NCI-H526 treated with DMSO at 0.1 percent for 48 hours (cell line): Measurements from ENCODE around the gene OR6T1.
A peak's percentile ranks its signal among the peaks of the same experiment; 100 is the strongest.

Source experiments
- DNase-seq: peaks from one replicate; lab custom pipeline; 2025; lab: John Stamatoyannopoulos, UW

The OR6T1 gene, protein sequence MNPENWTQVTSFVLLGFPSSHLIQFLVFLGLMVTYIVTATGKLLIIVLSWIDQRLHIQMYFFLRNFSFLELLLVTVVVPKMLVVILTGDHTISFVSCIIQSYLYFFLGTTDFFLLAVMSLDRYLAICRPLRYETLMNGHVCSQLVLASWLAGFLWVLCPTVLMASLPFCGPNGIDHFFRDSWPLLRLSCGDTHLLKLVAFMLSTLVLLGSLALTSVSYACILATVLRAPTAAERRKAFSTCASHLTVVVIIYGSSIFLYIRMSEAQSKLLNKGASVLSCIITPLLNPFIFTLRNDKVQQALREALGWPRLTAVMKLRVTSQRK

DNA sequence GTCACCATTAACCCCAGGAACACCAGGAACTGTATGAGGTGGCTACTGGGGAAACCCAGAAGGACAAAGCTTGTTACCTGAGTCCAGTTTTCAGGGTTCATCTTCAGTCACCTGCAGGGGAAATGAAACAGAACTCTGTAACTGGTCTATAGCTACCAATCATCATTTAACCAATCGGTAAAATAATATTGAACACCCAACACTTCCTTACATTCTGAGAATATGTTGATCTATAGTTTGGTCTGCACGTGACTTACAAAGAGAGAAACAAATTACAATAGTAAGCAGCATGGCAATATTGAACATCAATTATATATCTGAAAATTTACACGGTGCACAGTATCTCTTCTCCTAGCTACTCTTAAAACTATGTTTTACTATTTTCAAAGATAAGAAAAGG, at the start of gene OR6T1:
Gene OR6T1 (minus strand): TSS at position 101 of the 400 bp plus-strand sequence. CDS start 0 bp downstream, at position 101.
- DNase-seq = no peak

DNA sequence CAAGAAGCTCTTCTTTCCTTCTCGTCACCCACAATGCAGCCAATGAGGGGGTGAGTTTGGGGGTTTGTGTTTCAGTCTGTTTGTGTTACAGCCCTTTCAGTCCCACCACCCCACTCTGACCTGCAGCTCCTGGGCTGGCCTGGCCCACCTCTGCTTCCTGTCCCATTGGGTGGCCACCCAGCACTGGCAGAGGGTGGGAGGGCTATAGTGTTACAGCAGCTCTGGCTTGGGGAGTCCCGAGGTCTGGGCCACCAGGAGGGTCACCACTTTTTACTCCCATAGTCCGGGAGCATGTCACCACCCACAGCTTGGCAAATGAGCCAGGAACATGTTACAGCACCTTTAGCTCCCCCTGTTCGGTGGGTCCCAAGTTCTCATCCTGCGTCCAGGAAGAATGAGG, 35.7 kb upstream of the OR6T1 start:
- DNase-seq = no peak

DNA sequence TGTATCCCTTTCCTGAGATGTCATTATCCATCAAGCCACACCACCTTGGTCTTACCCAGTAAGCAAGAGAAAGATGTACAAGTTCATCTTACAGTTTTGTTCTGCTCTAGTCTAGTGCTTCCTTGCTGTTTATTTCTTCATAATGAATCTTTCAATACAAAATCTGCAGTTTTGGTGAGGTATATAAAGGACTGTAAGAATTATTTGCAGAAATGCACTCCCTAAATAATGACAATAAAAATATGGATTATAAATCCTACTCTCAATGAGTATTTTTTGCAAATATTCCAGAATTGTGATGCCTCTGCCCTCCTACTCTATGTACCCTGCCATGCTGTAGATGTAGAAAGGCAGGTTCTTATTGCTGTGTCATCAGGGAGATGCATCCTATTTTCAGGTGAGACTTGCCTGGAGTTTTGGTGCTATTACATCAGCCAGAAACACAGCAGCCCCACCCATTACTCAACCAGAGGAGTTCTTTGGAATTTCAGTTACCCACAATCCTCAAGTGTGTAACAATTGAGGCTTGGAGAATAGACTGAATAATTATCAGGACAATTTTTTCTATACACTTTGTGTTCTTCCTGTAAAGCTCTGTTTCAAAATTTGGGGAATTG, 34.2 kb upstream of the OR6T1 start, which contains the start of gene OR10S1:
Gene OR10S1 (minus strand): TSS at position 51 of the 617 bp plus-strand sequence. CDS start 117 bp downstream, outside the sequence.
- DNase-seq = no peak

DNA sequence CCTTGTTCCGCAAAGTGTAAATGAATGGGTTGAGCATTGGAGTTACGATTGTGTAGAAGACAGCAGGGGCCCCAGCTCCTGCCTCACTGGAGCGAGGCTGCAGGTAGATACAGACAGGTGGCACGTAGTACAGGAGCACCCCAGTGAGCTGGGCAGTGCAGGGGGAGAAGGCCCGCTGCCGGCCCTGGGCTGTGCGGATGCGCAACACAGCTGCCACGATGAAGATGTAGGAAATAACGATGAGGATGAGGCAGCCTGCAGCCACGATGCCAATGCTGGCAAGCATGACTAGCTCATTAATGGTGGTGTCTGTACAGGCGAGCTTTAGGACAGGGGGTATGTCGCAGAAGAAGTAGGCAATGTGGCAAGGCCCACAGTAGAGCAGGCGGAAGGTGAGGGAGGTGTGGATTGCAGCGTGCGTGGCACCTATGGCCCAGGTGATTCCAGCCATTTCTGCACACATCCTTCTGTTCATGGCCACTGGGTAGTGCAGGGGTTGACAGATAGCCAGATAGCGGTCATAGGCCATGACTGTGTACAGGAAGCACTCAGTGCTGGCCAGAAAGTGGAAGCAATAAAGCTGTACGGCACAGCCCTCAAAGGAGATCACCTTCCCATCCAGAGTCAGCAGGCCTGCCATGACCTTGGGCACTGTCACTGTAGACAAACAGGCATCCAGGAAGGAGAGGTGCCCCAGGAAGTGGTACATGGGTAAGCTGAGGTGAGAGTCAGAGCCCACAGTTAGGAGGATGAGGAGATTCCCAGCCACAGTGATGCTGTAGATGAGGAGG, 33.3 kb upstream of the OR6T1 start:
- DNase-seq = no peak

DNA sequence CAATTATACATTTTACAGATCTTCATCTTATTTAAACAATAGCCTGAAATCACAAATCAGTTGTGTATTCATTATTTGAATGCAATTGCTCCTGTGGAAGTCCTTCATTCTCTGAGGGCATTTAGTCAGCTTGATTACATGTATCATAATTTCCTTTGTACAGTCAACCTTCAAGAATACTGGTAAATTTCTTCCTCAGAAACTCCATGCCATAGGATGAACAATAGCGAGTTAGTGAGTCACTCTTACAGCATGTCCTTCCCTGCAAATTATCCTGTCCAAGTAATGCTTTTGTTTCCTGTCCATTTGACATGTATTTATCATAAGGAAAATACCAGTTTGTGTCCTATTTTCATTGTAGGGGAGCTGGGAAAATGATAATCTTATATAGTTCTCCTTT, 30.2 kb upstream of the OR6T1 start:
- DNase-seq = no peak

DNA sequence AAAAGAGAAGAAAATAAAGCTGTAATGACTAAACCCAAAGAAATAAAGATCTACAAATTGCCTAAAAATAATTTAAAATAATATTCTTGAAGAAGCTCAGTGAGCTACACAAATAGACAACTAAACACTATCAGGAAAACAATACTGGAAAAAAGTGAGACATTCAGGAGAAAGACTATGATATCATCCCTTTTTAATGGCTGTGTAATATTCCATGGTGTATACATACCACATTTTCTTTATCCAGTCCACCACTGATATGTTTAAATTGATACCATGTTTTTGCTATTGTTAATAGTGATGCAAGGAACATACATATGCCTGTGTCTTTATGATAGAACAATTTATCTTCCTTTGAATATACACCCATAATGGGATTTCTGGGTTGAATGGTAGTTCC, 13.1 kb upstream of the OR6T1 start:
- no peak for DNase-seq

DNA sequence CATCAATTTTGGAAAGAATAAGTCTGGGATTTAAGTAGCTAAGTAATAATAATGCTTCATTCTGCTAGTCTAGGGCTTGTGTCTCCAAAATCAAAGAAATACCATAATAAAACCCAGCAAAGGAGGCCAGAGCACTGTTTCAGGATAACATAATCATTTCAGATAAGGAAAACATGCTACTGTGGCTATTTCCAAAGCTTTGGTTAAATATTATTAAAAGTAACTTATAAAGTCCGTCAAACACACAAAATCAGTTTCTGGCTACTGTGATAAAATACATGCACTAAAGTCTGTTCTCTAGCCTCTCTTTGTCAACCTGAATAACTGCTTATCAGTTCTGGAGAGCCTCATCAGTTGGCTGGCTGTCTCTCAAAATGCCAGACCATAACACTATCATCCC, 1.5 kb upstream of the OR6T1 start:
- DNase-seq = no peak

DNA sequence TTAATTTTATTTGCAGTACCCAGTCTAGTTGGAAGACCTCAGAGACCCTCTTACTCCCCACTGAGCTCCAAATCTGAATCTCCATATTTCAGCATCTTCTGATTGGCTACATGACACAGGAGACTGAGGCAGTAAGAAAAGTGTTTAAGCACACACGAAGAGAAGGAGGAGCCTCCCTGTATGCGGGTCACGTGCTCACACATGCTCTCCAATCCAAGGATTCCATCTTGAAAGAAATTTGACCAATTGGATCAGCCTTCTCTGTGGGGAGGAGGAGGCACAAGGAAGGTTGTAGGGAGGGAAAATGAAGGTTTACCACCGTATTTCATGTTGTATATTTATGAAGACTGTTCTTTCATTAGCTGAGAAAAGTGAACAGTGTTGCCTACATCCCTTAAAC, 1.2 kb downstream of the OR6T1 start:
- no peak for DNase-seq

DNA sequence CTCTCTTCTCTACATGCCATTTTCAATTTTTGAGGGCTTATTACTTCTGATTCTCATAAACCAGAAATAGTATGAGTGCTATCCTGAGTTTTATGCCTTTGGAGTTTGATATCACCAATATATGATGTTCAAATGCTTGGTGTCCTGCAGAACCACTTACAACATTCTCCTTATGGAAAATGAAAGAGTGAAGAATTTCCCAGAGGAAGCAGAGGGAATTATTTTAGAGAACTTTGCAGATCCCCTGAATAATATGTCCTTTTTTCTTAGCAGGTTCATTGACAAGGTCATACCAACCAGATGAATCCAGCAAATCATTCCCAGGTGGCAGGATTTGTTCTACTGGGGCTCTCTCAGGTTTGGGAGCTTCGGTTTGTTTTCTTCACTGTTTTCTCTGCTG, 4.3 kb downstream of the OR6T1 start, which contains the start of gene OR4D5:
Gene OR4D5 (plus strand): TSS at position 301 of the 400 bp plus-strand sequence. CDS start 0 bp downstream, at position 301.
- no peak for DNase-seq

DNA sequence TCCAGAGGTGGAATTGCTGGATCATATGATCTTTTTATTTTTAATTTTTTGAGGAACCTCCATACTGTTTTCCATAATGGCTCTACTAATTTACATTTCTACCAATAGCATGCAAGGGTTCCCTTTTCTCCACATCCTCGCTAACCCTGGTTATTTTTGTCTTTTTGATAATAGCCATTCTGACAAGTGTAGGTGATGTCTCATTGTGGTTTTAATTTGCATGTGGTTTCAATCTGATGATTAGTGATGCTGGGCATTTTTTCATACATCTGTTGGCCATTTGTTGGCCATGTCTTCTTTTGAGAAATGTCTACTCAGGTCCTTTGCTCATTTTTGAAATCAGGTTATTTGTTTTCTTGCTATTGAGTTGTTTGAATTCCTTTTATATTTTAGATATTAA, 19.6 kb downstream of the OR6T1 start:
- peak; percentile 71 for DNase-seq

DNA sequence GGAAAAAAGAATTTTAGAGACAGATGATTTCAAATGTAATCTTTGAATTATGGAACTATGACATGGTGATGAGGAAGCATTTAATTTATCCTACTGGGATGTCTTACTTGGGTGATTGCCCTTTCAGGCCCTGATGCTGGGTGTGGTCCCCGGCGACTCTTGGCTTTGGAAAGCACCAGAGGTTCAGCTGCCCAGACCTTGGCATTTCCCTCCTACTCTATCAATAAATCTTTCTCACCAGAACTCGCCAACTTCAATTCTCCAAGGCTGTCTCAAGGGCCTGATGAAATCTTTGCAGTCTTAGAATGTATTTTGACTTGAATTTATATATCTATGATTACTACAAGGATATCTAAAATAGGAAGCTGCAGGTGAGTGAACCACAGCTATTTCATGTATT, 22.7 kb downstream of the OR6T1 start:
- DNase-seq = no peak

DNA sequence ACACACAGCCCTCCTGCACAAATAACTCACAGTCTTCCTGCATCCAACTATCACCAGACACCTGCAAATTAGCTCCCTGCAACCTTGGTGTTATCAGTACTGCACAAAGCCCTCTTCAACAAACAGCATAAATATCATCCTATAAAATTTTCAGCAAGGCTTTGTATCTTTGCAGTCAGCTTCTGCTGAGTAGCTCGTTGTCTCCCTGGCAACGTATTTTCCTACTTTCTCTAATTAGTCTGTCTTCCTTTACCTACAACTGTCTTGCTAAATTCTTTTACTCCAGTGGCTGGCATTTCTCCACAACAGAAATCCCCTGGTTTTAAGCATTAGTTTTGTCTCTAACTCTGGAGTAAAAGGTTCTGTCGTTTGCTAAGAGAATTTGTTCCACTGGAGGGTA, 37.8 kb downstream of the OR6T1 start:
- peak; percentile 44 for DNase-seq

DNA sequence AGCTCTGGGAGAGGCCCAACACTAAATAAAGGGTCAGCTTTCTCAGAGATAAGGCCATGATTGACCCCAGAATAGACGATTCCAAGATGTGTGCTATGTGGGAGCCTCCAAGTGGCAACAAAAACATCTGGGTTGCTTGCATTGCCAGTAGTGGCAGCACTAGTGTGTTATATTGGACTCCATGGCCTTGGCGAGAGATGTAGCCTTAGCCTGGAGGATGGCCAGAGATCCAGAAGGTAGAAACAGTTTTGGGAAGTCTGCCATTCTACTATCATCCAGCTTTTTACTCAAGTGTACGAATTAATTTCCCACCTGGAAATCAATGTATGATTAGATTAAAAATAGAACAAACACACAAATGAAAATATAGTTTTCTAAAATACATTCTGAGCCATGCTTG, 38.7 kb downstream of the OR6T1 start:
- no peak for DNase-seq

DNA sequence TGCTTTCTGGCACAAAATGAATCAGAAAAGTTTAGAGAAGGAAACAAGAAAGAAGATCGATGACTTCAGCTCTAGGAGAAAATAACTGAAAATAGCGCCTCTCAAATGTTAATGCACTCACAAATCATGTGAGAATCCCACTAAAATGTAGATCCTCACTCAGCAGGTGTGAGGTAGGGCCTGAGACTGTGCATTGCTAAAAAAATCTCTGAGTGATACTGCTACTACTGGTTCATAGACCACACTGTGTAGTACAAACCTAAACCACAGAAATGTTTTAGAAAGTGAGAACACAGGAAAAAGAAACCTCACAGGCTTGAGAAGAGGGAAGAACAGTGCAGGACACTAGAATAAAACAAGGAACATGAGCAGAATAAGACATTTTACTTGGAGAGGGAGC, 39.7 kb downstream of the OR6T1 start:
- no peak for DNase-seq

DNA sequence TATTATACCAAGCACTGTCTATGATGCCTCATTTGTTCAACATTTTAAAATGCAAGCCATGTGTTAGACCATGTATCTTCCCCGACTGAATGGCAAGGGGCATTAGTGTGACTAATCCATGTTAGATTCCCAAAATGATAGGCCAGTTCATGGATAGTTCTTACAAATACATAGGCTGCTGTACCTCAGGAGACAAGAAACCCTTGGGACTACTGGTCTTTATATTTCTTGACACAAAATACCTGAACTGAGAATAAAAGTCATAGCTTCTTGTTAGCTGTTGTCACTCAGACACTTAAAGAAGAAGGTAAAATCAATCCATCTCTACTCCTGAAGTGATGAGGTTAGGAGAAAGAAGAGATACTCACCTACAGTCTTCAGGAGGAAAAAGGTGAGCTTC, 41.8 kb downstream of the OR6T1 start, which contains the start of gene OR8D4:
Gene OR8D4 (plus strand): TSS at position 301 of the 400 bp plus-strand sequence. CDS start 4,265 bp downstream, outside the sequence.
- DNase-seq = no peak

DNA sequence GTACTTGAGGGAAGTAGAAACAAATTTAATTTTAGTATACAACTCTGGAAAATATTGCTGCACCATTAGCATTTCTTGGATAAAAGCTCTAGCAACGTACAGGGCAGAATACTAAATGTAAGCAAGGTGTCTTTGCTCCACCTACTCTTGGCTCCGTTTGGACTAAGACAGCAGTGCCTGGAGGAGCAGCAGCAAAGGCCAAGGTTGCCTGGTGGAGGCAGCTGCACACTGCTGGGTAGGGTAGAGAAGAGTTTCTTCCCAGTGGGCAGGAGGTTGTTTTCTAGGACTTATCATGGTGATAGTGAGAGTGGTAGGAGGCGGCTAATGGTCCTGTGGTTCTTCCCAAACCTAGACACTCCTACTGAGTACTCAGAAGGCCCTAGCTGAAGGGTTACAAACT, 43.8 kb downstream of the OR6T1 start:
- no peak for DNase-seq
